KMS-11 (cell line): Measurements from ENCODE around the gene ZNF423.

Source experiments
- H2AFZ ChIP-seq: fragments of 200-600 bp; sonication (generic); 2 replicates; pipeline ENCODE4 v1.6.1; 2016; ENCODE audit warnings: antibody characterized with exemption, mixed run types, low read depth
- H3K27ac ChIP-seq: fragments of 200-600 bp; sonication (generic); 2 replicates; pipeline ENCODE4 v1.6.1; 2016; ENCODE audit warnings: mild to moderate bottlenecking, mixed run types
- H3K27me3 ChIP-seq: fragments of 200-600 bp; sonication (generic); 2 replicates; pipeline ENCODE4 v1.6.1; 2017; ENCODE audit warnings: mild to moderate bottlenecking, low read depth, mixed run types, moderate library complexity; ENCODE audit not compliant: insufficient read depth
- H3K36me3 ChIP-seq: fragments of 200-600 bp; sonication (generic); 2 replicates; pipeline ENCODE4 v1.6.1; 2017; ENCODE audit warnings: mild to moderate bottlenecking, mixed run types; ENCODE audit not compliant: insufficient read depth
- H3K4me1 ChIP-seq: fragments of 200-600 bp; sonication (generic); 2 replicates; pipeline ENCODE4 v1.6.1; 2016; ENCODE audit warnings: mild to moderate bottlenecking, low read depth, mixed run types; ENCODE audit not compliant: poor library complexity, severe bottlenecking
- H3K4me2 ChIP-seq: fragments of 200-600 bp; sonication (generic); 2 replicates; pipeline ENCODE4 v1.7.0; 2016; ENCODE audit warnings: mild to moderate bottlenecking, mixed run types
- H3K4me3 ChIP-seq: fragments of 200-600 bp; sonication (generic); IDR thresholded peaks from 2 replicates; pipeline ENCODE4 v1.6.1; 2017; ENCODE audit warnings: low read depth, low read length, mixed read lengths; ENCODE audit not compliant: insufficient read depth
- H3K79me2 ChIP-seq: fragments of 200-600 bp; sonication (generic); 2 replicates; pipeline ENCODE4 v1.6.1; 2016; ENCODE audit warnings: low read depth, mixed run types; ENCODE audit not compliant: insufficient read depth
- H3K9ac ChIP-seq: fragments of 200-600 bp; sonication (generic); 2 replicates; pipeline ENCODE4 v1.6.1; 2016; ENCODE audit warnings: mild to moderate bottlenecking, mixed run types
- H4K20me1 ChIP-seq: fragments of 200-600 bp; sonication (generic); 2 replicates; pipeline ENCODE4 v1.6.1; 2016; ENCODE audit warnings: mild to moderate bottlenecking, mixed run types; ENCODE audit not compliant: insufficient read depth
- TF ChIP-seq, protein P1 (sequence below): fragments of 200-600 bp; sonication (generic); conservative IDR thresholded peaks from 2 replicates; pipeline ENCODE4 v1.6.1; 2017; ENCODE audit warnings: low read depth, mild to moderate bottlenecking, antibody characterized with exemption, low read length, moderate library complexity, mixed read lengths

Gene ZNF423

DNA sequence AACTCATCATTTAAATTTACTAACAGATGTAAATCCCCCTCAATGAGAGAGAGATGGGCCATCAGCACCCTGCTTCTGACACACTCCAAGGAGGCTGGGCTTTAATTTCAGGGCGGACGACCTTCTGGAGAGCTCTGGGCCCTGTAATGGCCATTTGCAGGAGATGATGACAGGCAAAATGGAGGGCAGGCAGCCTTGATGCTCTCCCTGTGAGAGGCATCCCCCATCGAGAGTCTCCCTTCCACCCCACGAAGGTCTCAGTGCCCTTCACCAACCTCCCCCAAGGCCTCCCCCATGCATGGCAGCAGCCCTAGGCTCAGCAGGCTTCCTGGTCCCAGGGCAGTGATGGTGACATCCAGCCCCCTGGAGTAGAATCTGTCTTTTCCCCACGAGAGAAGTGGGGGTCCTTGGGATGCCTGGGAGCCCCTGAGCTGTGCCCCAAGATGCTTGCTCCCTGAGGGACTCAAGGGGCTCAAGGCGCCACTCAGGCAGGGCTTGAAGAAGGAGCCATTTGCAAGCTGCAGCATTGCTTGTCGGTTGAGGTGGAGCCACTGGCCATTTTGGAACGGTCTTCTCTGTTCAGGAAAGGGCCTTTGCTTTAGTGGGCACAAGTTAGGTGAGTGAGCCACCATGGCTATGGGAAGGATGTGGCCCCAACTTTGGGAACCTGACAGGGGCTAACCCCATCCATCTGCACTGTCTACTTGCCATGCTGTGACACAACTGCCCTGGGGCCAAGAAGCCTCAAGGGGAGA is 399.7 kb downstream of the ZNF423 start:
- Histone ChIP-seq H4K20me1 (no peaks in the 10 kb centered on the region), H3K4me3 (no peak overlapping the region), H3K36me3 (no peaks in the 10 kb centered on the region), H3K27me3 (no peaks in the 10 kb centered on the region), H3K79me2 (no peaks in the 10 kb centered on the region), H3K4me1 (peaks cover 3% of the 10 kb centered on the region), H3K9ac (no peak overlapping the region), H2AFZ (no peak overlapping the region), H3K4me2 (no peak overlapping the region), H3K27ac (no peak overlapping the region)
- TF ChIP-seq, protein P1, sequence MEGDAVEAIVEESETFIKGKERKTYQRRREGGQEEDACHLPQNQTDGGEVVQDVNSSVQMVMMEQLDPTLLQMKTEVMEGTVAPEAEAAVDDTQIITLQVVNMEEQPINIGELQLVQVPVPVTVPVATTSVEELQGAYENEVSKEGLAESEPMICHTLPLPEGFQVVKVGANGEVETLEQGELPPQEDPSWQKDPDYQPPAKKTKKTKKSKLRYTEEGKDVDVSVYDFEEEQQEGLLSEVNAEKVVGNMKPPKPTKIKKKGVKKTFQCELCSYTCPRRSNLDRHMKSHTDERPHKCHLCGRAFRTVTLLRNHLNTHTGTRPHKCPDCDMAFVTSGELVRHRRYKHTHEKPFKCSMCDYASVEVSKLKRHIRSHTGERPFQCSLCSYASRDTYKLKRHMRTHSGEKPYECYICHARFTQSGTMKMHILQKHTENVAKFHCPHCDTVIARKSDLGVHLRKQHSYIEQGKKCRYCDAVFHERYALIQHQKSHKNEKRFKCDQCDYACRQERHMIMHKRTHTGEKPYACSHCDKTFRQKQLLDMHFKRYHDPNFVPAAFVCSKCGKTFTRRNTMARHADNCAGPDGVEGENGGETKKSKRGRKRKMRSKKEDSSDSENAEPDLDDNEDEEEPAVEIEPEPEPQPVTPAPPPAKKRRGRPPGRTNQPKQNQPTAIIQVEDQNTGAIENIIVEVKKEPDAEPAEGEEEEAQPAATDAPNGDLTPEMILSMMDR: no peak

DNA sequence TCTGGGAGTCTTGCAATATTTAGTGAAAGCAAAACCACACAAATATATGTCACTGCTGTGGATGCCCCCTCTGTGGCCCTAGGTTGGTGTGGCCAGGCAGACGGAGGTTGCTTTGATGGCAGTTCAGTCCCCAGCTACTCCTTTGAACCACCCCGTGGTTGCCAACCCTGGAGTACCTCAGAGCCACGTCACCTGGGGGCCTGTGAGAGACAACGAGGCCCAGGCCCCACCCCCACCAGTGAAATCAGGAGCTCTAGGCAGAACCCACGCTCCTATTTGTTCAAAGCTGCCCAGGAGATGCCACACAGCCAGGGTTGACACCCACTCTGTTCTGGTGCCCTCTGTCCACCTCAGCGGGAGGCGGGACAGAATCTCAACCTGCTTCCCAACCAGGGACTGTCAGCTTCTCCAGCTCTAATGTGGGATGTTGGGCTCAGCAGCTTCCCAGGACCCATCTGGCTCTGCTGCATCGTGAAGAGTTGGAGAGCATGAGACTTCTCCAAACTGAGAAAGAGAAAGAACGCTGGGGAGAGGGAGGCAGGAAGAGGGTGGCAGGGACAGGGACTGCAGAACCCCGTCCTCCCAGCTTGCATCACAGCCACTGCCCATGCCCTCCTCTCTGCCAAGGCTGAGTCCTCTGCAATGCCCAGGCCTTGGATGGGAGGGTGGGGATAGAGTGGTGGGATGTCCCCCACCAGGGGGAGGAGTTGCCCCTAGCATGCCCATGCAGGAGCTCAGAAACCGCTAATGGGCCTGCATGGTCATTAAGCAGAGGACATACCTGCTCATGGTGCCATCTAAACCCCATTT is 400.5 kb downstream of the ZNF423 start:
- Histone ChIP-seq H2AFZ (no peak overlapping the region), H4K20me1 (no peaks in the 10 kb centered on the region), H3K27ac (no peak overlapping the region), H3K4me2 (no peak overlapping the region), H3K9ac (no peak overlapping the region), H3K36me3 (no peaks in the 10 kb centered on the region), H3K4me3 (no peak overlapping the region), H3K79me2 (no peaks in the 10 kb centered on the region), H3K4me1 (no peaks in the 10 kb centered on the region), H3K27me3 (no peaks in the 10 kb centered on the region)
- TF ChIP-seq, protein P1: no peak

DNA sequence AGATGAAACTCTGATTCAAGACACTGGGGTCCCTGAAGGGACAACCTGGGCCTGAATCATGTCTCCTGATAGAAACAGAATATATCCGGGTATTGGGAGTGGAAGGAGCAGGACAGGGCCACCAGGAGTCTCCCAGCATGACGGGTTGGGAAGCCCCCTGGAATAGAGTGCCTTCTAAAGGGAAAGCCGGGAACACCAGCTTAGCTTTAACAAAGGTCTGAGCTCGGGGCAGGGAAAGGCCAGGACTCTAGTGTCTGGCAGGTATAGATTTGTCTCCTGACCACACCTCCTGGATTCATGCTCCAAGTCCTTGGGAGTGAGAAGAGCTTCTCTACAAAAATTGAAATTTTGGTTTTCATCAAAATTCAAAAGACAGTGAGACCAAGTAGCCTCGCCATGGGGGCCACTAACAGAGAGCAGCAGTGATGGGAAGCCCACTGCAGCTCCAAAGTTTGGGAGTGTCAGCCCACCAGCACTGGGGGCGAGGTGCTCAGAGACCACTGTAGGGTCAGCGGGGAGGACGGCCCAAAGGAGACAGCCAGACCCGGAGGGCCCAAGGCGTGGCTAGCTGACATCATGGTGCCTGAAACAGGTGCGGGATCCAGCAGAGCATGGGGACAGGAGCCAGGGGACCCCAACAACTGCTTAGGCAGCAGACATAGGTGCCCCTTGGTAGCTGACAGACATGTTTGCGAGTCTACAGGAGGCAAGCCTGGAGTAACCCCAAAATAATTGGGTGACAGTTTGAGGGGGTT is 401.3 kb downstream of the ZNF423 start:
- H3K36me3 ChIP-seq: no peaks in the 10 kb centered on the region
- H4K20me1 ChIP-seq: no peaks in the 10 kb centered on the region
- H3K4me3 ChIP-seq: no peak overlapping the region
- no peaks in the 10 kb centered on the region for H3K27me3 ChIP-seq
- no peak overlapping the region for H2AFZ ChIP-seq
- no peaks in the 10 kb centered on the region for H3K4me1 ChIP-seq
- TF ChIP-seq, protein P1: no peak
- H3K79me2 ChIP-seq: no peaks in the 10 kb centered on the region
- no peak overlapping the region for H3K4me2 ChIP-seq
- H3K9ac ChIP-seq: no peak overlapping the region
- H3K27ac ChIP-seq: no peak overlapping the region

DNA sequence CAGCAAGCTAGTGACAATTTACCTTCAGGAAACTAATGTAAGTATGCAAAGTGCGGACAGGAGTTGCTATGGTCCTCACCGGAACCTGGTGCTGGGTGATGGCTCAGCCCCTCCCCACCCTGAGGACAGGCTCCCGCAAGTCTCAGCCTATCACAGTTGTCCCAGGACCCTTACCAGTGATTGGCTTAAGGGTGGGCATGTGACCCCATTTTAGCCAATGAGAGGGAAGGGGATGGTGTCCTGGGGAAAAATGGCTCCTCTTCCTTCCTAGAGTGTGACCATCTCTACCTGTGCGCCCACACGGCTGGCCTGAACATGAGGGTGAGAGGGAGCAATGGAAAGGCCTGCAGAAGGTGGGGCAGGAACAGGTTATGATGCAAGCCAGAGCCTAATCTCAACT is 401.9 kb downstream of the ZNF423 start:
- no peak overlapping the region for H3K27ac ChIP-seq
- H3K4me2 ChIP-seq: no peak overlapping the region
- TF ChIP-seq, protein P1: no peak
- no peak overlapping the region for H3K9ac ChIP-seq
- H3K36me3 ChIP-seq: no peaks in the 10 kb centered on the region
- H3K79me2 ChIP-seq: no peaks in the 10 kb centered on the region
- H3K4me1 ChIP-seq: no peaks in the 10 kb centered on the region
- no peak overlapping the region for H2AFZ ChIP-seq
- no peaks in the 10 kb centered on the region for H4K20me1 ChIP-seq
- no peaks in the 10 kb centered on the region for H3K27me3 ChIP-seq
- no peak overlapping the region for H3K4me3 ChIP-seq
